BLaER1 treated with 17β-estradiol and CSF1 and Interleukin-3, amounts not matched to agents 10 nM and 100 nM (cell line): ENCODE data around the gene SAMD8.
A peak's percentile ranks its signal among the peaks of the same experiment; 100 is the strongest.
"Not testable (repeated sequence)": the region's sequence is repeated elsewhere in the genome, so short reads cannot be mapped to it uniquely, and the experiment has no call there.

ENCODE experiments used
- H3K27ac ChIP-seq, 11 experiments: shearing (Covaris generic); formaldehyde crosslinking; 2 replicates each; pipeline ENCODE4 v1.8.1; 2022
- H3K27me3 ChIP-seq, 11 experiments: shearing (Covaris generic); formaldehyde crosslinking; 2 replicates each; pipeline ENCODE4 v1.8.1; 2022
- H3K36me3 ChIP-seq, 11 experiments: shearing (Covaris generic); formaldehyde crosslinking; 2 replicates each; pipeline ENCODE4 v1.8.1; 2022
- H3K4me1 ChIP-seq, 10 experiments: shearing (Covaris generic); formaldehyde crosslinking; 2 replicates each; pipeline ENCODE4 v1.8.1; 2022
- H3K4me2 ChIP-seq, 11 experiments: shearing (Covaris generic); formaldehyde crosslinking; 2 replicates each; pipeline ENCODE4 v1.8.1; 2022
- H3K4me3 ChIP-seq, 10 experiments: shearing (Covaris generic); formaldehyde crosslinking; 2 replicates each; pipeline ENCODE4 v1.8.1; 2022
- H3K9ac ChIP-seq, 11 experiments: shearing (Covaris generic); formaldehyde crosslinking; 2 replicates each; pipeline ENCODE4 v1.8.1; 2022
- H3K9me3 ChIP-seq, 11 experiments: shearing (Covaris generic); formaldehyde crosslinking; replicated peaks in 1 of 11; 2 replicates each; pipeline ENCODE4 v1.8.1; 2022
- H4K20me1 ChIP-seq, 11 experiments: shearing (Covaris generic); formaldehyde crosslinking; 2 replicates each; pipeline ENCODE4 v1.8.1; 2022
- Cebpa-rat ChIP-seq, 11 experiments: shearing (Covaris generic); IDR thresholded peaks; 2 replicates each; pipeline ENCODE4 v1.8.1; 2022

SAMD8 gene

GRCh38 chr10:75102830-75103673, 8.4 kb upstream of the SAMD8 start:
- no peaks in the 10 kb centered on the region for H3K36me3 ChIP-seq
- H3K9ac ChIP-seq, result no peak overlapping the region
- H3K27ac ChIP-seq, result peak overlapping the region in 2 of 11 experiments; percentile 6 to 31; a peak in 2 of 22 replicates
- no peaks in the 10 kb centered on the region; a peak in 1 of 22 replicates for H4K20me1 ChIP-seq
- no peaks in the 10 kb centered on the region for H3K27me3 ChIP-seq
- H3K4me2 ChIP-seq, result no peak overlapping the region
- no peak overlapping the region for H3K4me3 ChIP-seq
- H3K9me3 ChIP-seq, result no peaks in the 10 kb centered on the region
- no peak for TF ChIP-seq Cebpa-rat (IDR thresholded peaks at IDR 0.05)
- H3K4me1 ChIP-seq, result peaks cover 9 to 35% (median 19%) of the 10 kb centered on the region in 10 experiments

GRCh38 chr10:75103881-75104686, 7.4 kb upstream of the SAMD8 start:
- peaks cover 9 to 44% (median 22%) of the 10 kb centered on the region in 10 experiments for H3K4me1 ChIP-seq
- no peaks in the 10 kb centered on the region for H3K9me3 ChIP-seq
- no peak overlapping the region for H3K4me3 ChIP-seq
- no peaks in the 10 kb centered on the region; a peak in 1 of 22 replicates for H4K20me1 ChIP-seq
- H3K4me2 ChIP-seq, result peak overlapping the region in 5 of 11 experiments; percentile 43 to 62 (median 49); a peak in 10 of 22 replicates
- H3K36me3 ChIP-seq, result no peaks in the 10 kb centered on the region
- peak overlapping the region in 5 of 11 experiments; percentile 9 to 54 (median 31); a peak in 7 of 22 replicates for H3K27ac ChIP-seq
- peak overlapping the region in 2 of 11 experiments; percentile 9 to 10; a peak in 1 of 22 replicates for H3K9ac ChIP-seq
- no peaks in the 10 kb centered on the region for H3K27me3 ChIP-seq
- peak in 2 of 11 experiments; percentile 13 to 29; a peak in 2 of 22 replicates for TF ChIP-seq Cebpa-rat (IDR thresholded peaks at IDR 0.05)

- Histone ChIP-seq H3K9me3 (no peaks in the 10 kb centered on the region), H3K9ac (0 out of 22 replicates have a peak overlapping the region, but pooled peaks of 1 of the 11 experiments have one; percentile 9), H3K4me2 (peak overlapping the region in 4 of 11 experiments; percentile 43 to 62 (median 48); a peak in 8 of 22 replicates), H3K27ac (peak overlapping the region in 5 of 11 experiments; percentile 9 to 54 (median 26); a peak in 6 of 22 replicates), H3K4me3 (no peak overlapping the region), H3K36me3 (no peaks in the 10 kb centered on the region), H4K20me1 (no peaks in the 10 kb centered on the region; a peak in 1 of 22 replicates), H3K27me3 (no peaks in the 10 kb centered on the region), H3K4me1 (peaks cover 10 to 49% (median 21%) of the 10 kb centered on the region in 10 experiments)
- TF ChIP-seq Cebpa-rat (IDR thresholded peaks at IDR 0.05), result no peak
These were observed 6.6 kb upstream of the SAMD8 start for GRCh38 chr10:75104842-75105241.

GRCh38 chr10:75105576-75106197, 5.8 kb upstream of the SAMD8 start:
- Histone ChIP-seq H3K4me2 (no peak overlapping the region), H3K36me3 (no peaks in the 10 kb centered on the region), H3K4me1 (peaks cover 11 to 49% (median 22%) of the 10 kb centered on the region in 10 experiments), H3K27me3 (no peaks in the 10 kb centered on the region), H3K9me3 (no peaks in the 10 kb centered on the region), H4K20me1 (no peaks in the 10 kb centered on the region; a peak in 1 of 22 replicates), H3K9ac (no peak overlapping the region), H3K27ac (no peak overlapping the region), H3K4me3 (no peak overlapping the region)
- TF ChIP-seq Cebpa-rat (IDR thresholded peaks at IDR 0.05), result no peak

GRCh38 chr10:75106242-75106641, 5.2 kb upstream of the SAMD8 start:
- no peaks in the 10 kb centered on the region for H3K36me3 ChIP-seq
- no peak overlapping the region for H3K4me3 ChIP-seq
- H3K9me3 ChIP-seq, result no peaks in the 10 kb centered on the region
- no peak overlapping the region for H3K9ac ChIP-seq
- H3K27me3 ChIP-seq, result no peaks in the 10 kb centered on the region
- H3K27ac ChIP-seq, result no peak overlapping the region
- peaks cover 12 to 52% (median 22%) of the 10 kb centered on the region in 10 experiments for H3K4me1 ChIP-seq
- no peak for TF ChIP-seq Cebpa-rat (IDR thresholded peaks at IDR 0.05)
- H4K20me1 ChIP-seq, result no peaks in the 10 kb centered on the region
- H3K4me2 ChIP-seq, result no peak overlapping the region

GRCh38 chr10:75106891-75107290, 4.6 kb upstream of the SAMD8 start:
- peaks cover 12 to 52% (median 22%) of the 10 kb centered on the region in 10 experiments for H3K4me1 ChIP-seq
- H3K36me3 ChIP-seq, result not testable (repeated sequence)

GRCh38 chr10:75107756-75108683, 3.4 kb upstream of the SAMD8 start:
- Histone ChIP-seq H3K9ac (no peak overlapping the region), H3K27ac (peak overlapping the region in 1 of 11 experiments; percentile 34; a peak in 1 of 22 replicates)

More at GRCh38 chr10:75106891-75107290, 4.6 kb upstream of the SAMD8 start:
- not testable (repeated sequence) for H3K9me3 ChIP-seq, H3K4me2 ChIP-seq, H4K20me1 ChIP-seq, H3K9ac ChIP-seq, H3K4me3 ChIP-seq, H3K27me3 ChIP-seq, H3K27ac ChIP-seq

More at GRCh38 chr10:75107756-75108683, 3.4 kb upstream of the SAMD8 start:
- H3K36me3 ChIP-seq, result no peaks in the 10 kb centered on the region
- H3K4me1 ChIP-seq, result peaks cover 17 to 56% (median 28%) of the 10 kb centered on the region in 10 experiments
- peak overlapping the region in 5 of 11 experiments; percentile 4 to 37 (median 16); a peak in 6 of 22 replicates for H3K4me2 ChIP-seq
- H3K9me3 ChIP-seq, result no peaks in the 10 kb centered on the region
- H3K4me3 ChIP-seq, result no peak overlapping the region
- no peaks in the 10 kb centered on the region for H3K27me3 ChIP-seq
- peaks cover 0 to 6% (median 5%) of the 10 kb centered on the region in 11 experiments; a peak in 13 of 22 replicates for H4K20me1 ChIP-seq
- no peak for TF ChIP-seq Cebpa-rat (IDR thresholded peaks at IDR 0.05)
